HG02981 (cell line): ENCODE results near the gene POLR3B.
A peak's percentile ranks its signal among the peaks of the same experiment; 100 is the strongest.
"Not testable (repeated sequence)": the region's sequence is repeated elsewhere in the genome, so short reads cannot be mapped to it uniquely, and the experiment has no call there.

ENCODE experiments used
- ATAC-seq: cut with Tn5 transposase; IDR thresholded peaks from one replicate; pipeline ENCODE4 v1.9.1; 2021; ENCODE audit warnings: mild to moderate bottlenecking, moderate library complexity; ENCODE audit not compliant: unreplicated experiment

POLR3B gene

DNA sequence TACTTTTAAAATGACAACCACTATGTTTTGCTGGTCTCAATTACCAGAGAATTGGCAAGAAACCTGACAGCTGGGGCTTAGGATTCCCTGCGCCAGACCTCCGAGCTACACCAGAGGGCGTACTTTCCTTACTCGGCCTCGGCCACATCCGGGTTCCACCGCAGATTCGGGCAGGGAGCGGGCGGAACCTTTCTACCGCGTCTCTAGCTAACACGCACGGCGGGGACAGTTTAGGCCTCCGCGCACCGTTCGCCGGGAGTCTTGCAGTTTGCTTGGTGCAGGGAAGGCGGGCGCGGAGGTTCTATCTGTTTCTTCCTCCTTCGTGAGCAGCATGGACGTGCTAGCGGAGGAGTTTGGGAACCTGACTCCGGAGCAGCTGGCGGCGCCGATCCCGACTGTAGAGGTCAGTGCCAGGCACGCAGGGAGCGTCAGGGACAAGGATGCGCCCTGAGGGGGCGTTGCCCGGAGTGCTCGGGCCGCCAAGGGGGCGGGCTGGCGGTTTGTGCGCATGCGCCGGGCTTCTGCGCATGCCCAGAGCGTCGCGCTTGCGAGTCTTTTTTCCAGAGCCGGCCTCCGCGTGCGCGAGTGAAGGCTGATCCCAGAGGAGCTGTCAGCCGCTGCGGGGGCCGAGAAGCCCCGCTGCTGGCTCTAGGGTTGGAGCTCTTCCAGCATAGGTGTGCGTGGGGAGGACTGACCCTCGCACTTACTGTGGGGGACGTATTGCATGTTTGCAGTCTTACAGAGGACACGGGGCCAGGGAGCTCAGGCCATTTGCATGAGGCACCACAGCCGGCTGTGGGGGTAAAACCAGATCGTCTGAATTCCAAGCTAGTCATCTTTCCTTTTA is at the start of gene POLR3B:
Gene POLR3B (plus strand): TSS at position 200 of the 847 bp plus-strand sequence. CDS start 132 bp downstream, at position 332.
- peak; percentile 92 for ATAC-seq

DNA sequence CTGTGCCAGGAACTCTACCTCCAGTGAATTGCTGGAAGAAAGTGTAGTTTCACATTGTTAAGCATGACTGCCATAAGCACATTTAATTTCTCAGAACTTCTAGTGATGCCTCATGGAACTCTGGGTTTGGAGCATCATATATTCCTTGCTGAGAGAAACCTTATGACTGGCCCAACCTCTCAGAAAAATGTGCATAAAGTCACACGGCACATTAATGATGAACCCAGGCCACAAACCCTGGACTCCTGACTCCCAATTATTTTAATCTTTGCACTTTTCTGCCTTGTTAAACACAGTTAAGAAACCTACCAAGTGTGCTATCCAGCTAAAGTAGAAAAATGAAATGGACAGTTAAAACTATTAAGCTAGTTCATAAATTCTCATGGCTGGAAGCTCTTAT is 49.4 kb upstream of the POLR3B start:
- ATAC-seq: no peak

DNA sequence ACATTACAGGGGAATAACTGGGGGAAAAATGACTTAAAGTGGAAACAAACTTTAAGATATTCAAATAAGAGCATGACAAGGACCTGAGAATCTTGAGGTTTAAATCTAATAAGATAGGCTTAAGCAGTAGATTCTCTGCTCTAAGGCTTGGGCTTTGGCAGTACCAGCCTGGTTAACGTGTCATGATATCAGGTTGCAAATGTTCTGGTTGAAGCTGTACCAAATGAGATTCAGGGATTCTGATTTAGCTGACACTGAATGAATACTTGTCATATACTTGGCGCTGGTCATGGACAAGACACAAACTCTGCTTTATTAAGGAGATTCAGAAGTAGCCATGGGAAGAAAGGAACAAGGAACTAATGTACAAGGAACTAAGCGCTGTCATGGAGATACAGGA is 48.9 kb upstream of the POLR3B start:
- no peak for ATAC-seq

DNA sequence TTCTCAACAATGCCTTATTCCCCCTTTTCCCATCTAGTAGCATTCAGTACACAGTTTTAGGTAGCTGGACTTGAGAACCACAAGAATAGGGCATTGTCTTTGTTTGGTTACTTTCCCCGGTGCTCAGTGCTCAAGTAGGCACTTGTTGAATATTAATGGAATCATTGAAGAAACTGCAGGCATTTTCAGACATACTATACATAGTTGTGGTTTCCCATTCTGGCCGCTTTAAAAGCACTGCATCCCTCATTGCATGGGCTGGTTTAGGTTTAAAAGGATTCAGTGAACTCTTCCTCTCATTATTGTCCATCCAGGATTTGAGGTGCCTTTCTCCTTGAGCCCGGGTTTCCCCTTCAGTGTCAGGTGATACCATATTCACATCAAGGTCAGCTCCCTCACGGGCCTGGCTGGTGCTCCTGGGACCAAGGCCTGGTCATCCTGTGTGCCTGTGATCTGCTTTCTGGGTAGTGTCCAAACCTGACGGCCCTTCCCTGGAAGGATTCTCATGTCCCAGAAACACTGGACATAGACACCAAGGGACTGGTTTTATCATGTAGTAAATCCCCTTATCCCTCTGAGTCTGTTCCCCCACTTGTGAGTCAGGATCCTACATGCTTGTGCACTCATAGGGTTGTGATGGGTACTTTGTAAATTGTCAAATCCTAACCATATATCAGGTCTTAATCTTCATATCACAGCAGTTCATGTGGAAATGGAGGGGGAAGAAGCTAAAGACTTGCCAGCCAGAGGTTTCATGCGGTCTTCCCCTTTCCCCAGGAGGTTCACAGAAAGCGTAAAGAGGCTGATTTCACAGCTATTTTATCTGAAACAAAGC is 47.7 kb upstream of the POLR3B start:
- ATAC-seq: no peak

DNA sequence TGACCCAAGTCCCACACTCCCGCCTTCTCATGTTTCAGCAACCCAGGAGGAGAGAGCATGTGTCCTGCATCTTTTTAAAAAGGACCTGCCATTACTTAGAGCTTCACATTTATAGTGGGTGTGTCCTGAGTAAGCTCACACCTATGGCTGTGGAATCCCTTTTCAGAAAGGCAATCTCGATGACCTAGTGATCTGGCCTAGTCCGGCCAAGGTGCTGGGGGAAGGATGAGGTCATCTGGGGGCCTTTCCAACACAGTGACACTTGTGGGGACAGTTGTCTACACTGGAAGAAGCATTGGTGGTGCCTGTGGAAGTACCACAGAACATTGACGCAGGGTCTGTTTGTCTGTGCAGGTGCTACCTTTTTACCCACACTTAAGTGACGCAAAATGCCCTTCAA is 46.9 kb upstream of the POLR3B start:
- ATAC-seq: no peak

DNA sequence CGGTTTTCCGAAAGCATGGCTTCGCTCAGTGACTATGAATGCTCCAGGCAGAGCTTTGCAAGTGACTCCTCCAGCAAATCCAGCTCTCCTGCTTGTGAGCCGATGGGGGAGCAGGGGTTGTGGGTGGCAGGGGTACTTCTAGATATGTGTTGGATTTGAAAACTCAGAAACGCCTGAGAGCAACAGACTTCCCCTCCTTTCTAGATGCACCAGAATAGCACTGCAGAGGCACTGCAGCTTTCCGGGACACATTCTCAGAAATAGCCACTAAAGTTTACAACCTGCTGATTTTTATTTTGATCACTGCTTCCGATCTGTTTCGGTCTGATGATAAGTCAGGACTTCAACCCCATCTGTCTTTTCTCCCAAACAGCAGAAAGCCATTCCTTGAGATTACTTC is 46.4 kb upstream of the POLR3B start:
- no peak for ATAC-seq

DNA sequence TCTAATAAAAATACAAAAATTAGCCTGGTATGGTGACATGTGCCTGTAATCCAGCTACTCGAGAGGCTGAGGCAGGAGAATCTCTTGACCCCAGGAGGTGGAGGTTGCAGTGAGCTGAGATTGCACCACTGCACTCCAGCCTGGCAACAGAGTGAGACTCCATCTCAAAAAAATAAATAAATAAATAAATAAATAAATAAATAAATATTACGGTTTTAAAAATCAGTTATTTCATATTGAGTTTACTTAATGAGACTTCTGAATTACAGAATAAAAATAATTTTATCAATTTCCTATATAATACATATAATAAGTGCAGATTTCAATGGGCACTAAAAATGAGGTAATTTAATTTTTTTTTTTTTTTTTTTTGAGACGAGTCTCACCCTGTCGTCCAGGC is 44.1 kb upstream of the POLR3B start:
- ATAC-seq: not testable (repeated sequence)

DNA sequence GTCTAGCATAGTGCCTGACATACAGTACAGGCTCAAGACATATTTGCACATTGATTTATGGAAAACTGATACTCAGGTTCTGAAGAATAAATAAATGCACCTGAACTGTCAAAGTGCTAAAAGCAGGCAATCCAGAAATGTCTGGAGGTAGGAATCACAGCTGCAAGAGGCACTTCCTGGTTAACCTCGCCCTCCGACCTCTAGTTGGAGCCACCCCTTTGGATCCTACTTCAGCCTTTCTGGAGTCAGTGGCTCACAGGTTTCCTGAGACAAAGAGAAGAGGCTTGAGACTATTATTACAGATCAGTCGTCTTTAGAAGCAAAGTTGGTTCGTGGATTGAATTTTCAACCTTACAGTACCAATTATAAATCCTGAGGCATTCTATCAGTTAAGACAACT is 42.0 kb upstream of the POLR3B start:
- ATAC-seq: no peak

DNA sequence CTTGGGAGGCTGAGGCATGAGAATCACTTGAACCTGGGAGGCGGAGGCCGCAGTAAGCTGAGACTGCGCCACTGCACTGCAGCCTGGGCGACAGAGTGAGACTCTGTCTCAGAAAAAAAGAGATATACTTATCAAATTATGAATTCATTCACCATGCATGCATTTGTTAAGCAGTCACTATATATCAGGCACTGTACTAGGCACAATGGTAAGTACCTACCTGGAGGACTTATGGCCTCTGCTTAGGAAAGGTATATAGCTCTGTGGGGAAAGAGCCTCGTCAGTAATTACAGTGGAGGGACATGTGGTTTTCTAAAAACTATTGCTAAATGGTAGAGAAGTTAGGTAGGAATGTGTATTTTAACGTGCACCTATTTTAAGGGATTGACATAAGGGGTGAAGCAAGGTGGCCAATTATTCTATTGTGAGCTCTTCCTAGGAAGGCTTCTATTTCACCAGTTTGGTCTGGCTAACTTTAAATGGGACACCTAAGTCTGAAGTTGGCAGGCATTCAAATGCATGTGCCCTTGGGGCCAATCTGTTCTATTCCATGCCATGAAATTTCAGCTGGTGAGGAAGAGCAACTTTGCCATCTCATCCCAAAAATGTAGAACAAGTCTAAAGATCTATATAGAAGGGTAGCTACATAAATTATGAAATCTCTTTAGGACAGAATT is 40.0 kb upstream of the POLR3B start:
- no peak for ATAC-seq

DNA sequence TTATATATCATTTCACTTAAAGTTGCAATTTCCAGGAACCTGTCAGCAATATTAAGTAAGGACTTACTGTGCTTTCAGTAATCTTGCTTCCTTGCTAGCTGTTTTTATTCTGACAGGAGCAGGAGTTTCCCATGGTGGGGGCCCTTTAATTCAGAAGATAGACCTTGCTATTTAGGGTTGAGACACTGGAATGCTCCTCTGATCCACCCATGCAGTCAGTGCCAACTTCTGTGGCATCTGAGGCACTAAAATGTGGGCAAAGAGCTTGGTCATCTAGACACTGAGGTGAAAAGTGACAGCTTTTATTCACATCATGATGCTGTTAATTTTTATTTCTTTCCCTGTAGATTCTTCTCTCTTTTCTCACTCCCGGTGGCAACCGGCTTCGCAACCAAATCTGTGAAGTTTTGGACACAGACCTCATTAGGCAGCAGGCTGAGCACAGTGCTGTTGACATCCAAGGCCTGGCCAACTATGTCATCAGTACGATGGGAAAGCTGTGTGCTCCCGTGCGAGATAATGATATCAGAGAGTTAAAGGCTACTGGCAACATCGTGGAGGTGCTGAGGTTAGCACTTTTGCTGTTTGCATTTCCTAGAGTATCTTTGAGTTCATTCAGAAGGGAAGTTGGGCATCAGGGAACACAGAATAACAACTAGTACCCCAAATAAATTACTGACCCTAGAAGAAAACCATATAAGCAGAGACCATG is 36.3 kb upstream of the POLR3B start:
- no peak for ATAC-seq

DNA sequence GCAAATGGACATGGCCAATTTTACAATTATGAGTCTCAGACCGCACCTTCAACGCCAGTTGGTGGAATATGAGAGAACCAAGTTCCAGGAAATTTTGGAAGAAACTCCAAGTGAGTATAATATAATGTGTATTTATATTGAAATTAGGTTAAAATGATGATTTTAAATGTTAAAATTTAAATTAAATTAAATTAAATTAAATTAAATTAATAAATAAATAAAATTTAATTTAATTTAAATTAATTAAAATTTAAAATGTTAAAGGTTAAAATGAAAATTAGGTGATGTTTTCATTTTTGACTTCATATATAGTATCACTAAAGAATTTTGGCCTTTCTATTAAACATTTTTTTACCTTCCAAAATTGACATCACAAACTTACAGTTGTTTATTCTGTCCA is 34.0 kb upstream of the POLR3B start:
- ATAC-seq: no peak

DNA sequence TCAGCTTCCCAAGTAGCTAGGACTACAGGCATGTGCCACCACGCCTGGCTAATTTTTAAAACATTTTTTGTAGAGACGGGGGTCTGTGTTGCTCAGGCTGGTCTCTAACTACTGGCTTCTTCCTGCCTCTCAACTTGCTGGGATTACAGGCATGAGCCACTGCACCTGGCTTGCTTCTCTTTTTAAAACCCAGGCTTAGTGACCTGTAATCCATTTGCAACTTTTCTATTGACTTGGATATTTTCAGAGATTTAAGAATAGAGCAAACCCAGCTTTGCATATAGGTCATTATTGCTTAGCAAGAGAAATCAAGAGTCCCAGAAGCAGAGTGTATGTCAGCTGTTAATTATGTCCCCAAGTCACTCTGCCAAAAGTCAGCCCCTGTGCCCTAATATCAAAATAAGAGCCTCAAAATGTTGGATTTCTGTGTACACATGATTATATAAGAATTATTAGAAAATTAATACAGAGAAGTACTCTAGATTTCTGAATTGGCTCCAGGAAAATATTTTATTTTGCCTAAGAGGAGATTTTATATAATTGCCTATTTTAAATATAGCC is 30.2 kb upstream of the POLR3B start:
- ATAC-seq: no peak

DNA sequence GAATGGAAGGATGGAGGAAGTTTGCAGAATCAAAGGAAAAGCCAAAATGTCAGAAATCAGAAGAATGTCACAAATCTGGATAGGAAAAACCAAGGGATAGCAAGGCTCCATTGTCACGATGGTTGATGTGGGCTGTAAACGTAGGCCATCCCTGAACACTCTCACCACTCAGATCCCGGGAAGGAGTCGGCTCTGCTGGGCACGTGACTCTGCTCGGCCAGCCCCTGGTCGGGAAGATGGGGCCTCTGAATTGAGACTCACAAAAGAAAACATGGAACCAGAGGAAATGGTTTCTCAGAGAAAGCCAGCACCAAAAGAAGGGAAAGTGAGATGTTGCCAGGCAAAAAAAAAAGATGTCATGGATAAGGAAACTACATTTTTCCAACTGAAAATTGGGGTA is 28.8 kb upstream of the POLR3B start:
- ATAC-seq: no peak

DNA sequence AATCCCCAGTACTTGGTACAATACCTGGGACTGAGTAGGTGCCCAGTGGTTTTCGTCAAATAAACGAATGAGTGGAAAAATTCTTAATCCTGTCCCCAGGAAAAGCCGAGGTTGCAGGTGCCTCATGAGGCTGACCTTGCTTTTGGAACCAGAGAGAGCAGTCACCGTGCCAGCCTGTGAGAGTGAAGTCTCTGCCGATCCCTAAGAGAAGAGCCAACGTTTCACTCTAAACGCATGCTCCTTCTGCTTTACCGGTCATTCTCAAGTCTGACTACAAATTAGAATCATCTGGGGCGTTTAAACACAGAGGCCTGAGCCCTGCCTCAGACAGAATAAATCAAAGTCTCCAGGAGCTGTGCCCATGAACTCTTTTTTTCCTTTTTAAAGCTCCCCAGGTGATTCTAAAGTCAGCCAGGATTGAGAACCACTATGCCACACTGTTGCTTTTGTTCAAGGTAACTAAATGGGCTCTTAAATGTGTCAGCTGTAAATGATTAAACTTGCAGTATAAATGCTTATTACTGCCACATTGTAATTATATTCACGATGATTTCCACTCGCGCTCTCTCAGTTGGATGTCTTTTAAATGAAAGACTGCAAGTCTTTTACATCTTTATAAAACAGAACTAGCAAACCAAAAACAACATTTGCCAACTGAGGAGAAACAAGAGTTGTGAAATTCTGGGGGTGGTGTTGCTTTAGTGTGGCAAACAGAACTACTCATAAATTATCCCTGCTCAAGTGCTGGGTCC is 28.1 kb upstream of the POLR3B start:
- no peak for ATAC-seq

DNA sequence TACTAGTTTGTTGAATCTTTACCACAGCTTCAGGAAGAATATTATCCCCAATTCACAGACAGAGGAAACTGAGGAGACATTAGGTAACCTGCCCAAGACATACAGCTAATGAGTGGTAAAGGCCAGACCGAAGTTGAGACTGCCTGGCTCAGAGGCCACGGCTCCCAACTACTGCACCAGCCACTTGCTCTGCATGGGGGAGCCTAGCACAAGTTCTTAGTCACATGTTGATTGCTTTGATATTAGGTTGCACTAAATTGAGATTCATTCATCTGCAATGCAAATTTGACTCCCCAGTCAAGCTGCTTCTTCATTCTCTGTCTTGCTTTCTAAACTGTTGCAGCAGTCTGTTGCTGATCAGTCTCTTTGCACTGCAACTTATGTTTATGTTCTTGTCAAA is 25.9 kb upstream of the POLR3B start:
- ATAC-seq: no peak

DNA sequence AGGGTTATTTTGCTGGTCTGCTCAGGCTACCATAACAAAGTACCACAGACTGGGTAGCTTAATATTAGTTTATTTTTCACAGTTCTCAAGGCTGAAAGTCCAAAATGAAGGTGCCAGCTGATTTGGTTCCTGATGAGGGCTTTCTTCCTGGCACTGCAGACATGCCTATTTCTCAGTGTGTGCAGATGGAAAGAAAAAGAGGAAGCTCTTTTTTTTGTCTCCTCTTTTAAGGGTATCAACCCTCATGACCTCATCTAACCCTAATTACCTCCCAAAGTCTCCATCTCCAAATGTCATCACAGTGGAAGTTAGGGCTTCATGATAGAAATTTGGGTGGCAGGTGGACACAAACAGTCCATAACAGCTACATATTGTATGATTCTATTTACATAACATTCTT is 25.0 kb upstream of the POLR3B start:
- ATAC-seq: no peak

DNA sequence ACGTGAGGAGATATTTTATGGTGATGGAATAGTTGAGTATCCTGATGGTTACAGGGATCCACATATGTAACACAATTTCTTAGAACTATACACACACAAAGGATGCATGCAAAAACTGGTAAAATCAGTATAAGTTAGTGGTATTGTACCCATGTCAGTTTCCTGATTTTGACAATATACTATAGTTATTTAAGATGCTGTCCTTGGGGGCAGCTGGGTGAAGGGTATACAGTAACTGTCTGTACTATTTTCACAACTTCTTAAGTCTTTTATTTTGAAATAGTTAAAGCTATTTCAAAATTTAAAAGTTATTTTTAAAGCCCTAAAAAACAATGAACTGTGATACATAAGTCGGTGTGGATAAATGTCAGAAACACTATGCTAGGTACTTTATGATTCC is 24.5 kb upstream of the POLR3B start:
- no peak for ATAC-seq

DNA sequence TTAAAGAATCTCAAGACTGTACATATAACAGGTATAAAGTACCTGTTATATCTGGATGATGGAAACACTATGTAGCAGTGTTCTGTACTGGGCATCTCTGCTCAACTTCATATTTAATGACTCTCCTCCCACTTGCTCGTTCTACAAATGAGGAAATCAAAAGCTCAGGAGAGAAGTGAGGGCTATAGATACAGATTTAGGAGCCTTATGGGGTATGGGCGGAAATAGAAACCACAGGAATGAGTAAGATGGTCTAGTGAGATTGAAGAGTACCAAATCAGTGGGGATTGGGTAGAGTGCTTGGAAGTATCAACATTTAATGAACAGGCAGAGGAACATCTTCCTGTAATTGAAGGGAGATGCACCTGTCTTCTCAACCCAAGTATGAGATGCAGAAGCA is 23.8 kb upstream of the POLR3B start:
- ATAC-seq: no peak

DNA sequence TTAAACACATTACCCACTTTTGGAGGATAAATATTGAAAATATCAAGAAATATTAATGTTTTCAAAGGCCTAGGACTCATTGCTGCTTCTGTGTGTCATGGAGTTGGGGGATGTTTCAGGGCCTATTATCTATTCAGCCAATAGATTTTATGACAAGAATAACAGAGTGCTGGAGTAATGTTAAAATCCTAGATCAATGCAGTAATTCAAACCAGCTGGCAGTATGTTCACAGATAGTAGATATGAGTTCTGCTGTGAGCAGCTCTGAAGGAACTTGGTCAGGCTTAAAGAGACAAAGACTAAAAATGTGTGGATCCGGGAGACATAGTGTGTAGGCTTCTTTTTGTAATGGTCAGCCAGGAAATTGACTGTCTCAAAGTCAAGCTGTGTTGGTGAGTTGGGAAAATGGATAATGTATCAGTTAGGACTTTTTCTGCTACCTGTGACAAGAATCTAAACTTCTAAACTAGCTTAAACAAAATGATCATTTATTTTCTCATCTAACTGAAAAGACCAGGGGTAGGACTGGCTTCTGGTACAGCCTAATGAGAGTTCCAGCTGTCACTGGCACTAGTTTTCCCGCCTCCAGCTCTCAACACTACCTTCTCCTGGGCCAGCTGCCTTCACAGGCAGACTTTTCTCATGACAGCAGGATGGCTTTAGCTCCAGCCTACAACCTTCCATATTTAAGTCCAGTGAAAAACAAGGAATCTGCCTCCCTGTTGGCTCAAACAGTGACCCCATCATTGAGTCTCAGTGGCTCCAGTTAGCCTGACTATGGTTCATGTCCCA is 16.3 kb upstream of the POLR3B start:
- no peak for ATAC-seq
